B cell (primary cell): ENCODE data around the gene CPEB3. TPM values are rescaled to one million over a fixed set of nuclear protein-coding genes. Genes with fewer than 3 reads are reported as not detected.

Experiments used
- ATAC-seq: fragments of 200-7000 bp; cut with Tn5 transposase; one replicate; pipeline ENCODE4 v1.10.0; 2021; ENCODE audit warnings: low read depth, mild to moderate bottlenecking, moderate number of reproducible peaks, moderate library complexity
- CTCF ChIA-PET: fragments of 350-600 bp; sonication (Branson Sonifier 250); formaldehyde crosslinking; loops from one replicate; lab custom pipeline; 2021; ENCODE audit warnings: antibody characterized with exemption, inconsistent platforms; lab: Charles Lee
- POLR2A ChIA-PET: fragments of 350-600 bp; sonication (Branson Sonifier 250); formaldehyde crosslinking; loops from one replicate; lab custom pipeline; 2021; ENCODE audit warnings: antibody characterized with exemption; lab: Charles Lee
- DNase-seq: peaks from one replicate; pipeline ENCODE4 v3.0.0; 2013
- H2AFZ ChIP-seq: 2 replicates; pipeline ENCODE4 v1.6.1; 2012; ENCODE audit warnings: mild to moderate bottlenecking, low read depth, low read length; ENCODE audit not compliant: insufficient read depth, poor library complexity, severe bottlenecking
- H3K27ac ChIP-seq, 2 donors: 1 replicate in 1 of 2; 2 replicates in 1 of 2; pipeline ENCODE4 v1.5.1; 2012 to 2013; ENCODE audit warnings: low read length in 2 of 2, mild to moderate bottlenecking in 2 of 2, moderate library complexity in 1 of 2
- H3K27me3 ChIP-seq, 4 experiments: fragments of 200-600 bp in 1 of 4; sonication (generic) in 1 of 4; replicated peaks in 1 of 4; 1 replicate in 2 of 4; 2 replicates in 2 of 4; pipeline versions ENCODE4 v1.6.1 to v1.7.0; 2013 to 2016; ENCODE audit warnings: low read length in 3 of 4, mild to moderate bottlenecking in 2 of 4, mixed read lengths in 1 of 4, moderate library complexity in 1 of 4; ENCODE audit not compliant: insufficient read depth in 4 of 4, control insufficient read depth in 3 of 4; ENCODE audit errors: control extremely low read depth in 1 of 4
- H3K36me3 ChIP-seq, 2 experiments: replicated peaks in 1 of 2; 1 replicate in 1 of 2; 2 replicates in 1 of 2; pipeline versions ENCODE4 v1.6.1 to v1.7.1; 2013; ENCODE audit warnings: low read length in 1 of 2; ENCODE audit not compliant: insufficient read depth in 2 of 2, control insufficient read depth in 1 of 2; ENCODE audit errors: control extremely low read depth in 1 of 2, extremely low read depth in 1 of 2
- H3K4me1 ChIP-seq, 2 donors: fragments of 200-600 bp in 1 of 2; sonication (generic) in 1 of 2; 1 replicate in 1 of 2; 2 replicates in 1 of 2; pipeline versions ENCODE4 v1.5.1 to v1.6.1; 2013 to 2017; ENCODE audit warnings: low read length in 2 of 2; ENCODE audit not compliant: control insufficient read depth in 2 of 2, insufficient read depth in 2 of 2
- H3K4me2 ChIP-seq: replicated peaks from 2 replicates; pipeline ENCODE3; 2012; ENCODE audit warnings: mild to moderate bottlenecking, low read depth, low read length; ENCODE audit not compliant: poor library complexity, severe bottlenecking
- H3K4me3 ChIP-seq, 5 experiments: fragments of 200-600 bp in 1 of 5; sonication (generic) in 1 of 5; 1 replicate in 3 of 5; 2 replicates in 2 of 5; pipeline versions ENCODE4 v1.5.1 to v1.7.0; 2011 to 2016; ENCODE audit warnings: low read length in 4 of 5, mild to moderate bottlenecking in 4 of 5, low read depth in 2 of 5, control low read depth in 1 of 5, moderate library complexity in 1 of 5; ENCODE audit not compliant: insufficient read depth in 1 of 5; ENCODE audit errors: control extremely low read depth in 1 of 5, extremely low read depth in 1 of 5
- H3K79me2 ChIP-seq: fragments of 200-600 bp; sonication (generic); one replicate; pipeline ENCODE4 v1.6.0; 2016; ENCODE audit warnings: low read length; ENCODE audit not compliant: control insufficient read depth, insufficient read depth
- H3K9ac ChIP-seq: fragments of 200-600 bp; sonication (generic); 2 replicates; pipeline ENCODE4 v1.6.1; 2017; ENCODE audit warnings: mild to moderate bottlenecking, low read length, moderate library complexity
- H3K9me3 ChIP-seq, 3 donors: one replicate each; pipeline versions ENCODE4 v1.6.1 to v1.7.1; 2013; ENCODE audit warnings: low read length in 2 of 3; ENCODE audit not compliant: control insufficient read depth in 2 of 3, insufficient read depth in 1 of 3; ENCODE audit errors: control extremely low read depth in 1 of 3
- H4K20me1 ChIP-seq: 2 replicates; pipeline ENCODE4 v1.6.0; 2012; ENCODE audit warnings: mild to moderate bottlenecking, low read length; ENCODE audit not compliant: insufficient read depth, control insufficient read depth, poor library complexity, severe bottlenecking
- H3K27ac Mint-ChIP-seq: one replicate; pipeline ENCODE4 v1.8.0; 2021; ENCODE audit warnings: mixed read lengths
- H3K27me3 Mint-ChIP-seq: one replicate; pipeline ENCODE4 v1.8.0; 2021; ENCODE audit warnings: mixed read lengths
- H3K4me1 Mint-ChIP-seq: one replicate; pipeline ENCODE4 v1.8.0; 2021; ENCODE audit warnings: mixed read lengths
- H3K4me3 Mint-ChIP-seq: one replicate; pipeline ENCODE4 v1.8.0; 2021; ENCODE audit warnings: mixed read lengths
- H3K9me3 Mint-ChIP-seq: one replicate; pipeline ENCODE4 v1.8.0; 2022; ENCODE audit warnings: mixed read lengths; ENCODE audit not compliant: insufficient read depth
- EZH2 ChIP-seq: IDR thresholded peaks from 2 replicates; pipeline ENCODE4 v1.6.1; 2012; ENCODE audit warnings: borderline replicate concordance, low read depth, mild to moderate bottlenecking, moderate library complexity, low read length; ENCODE audit not compliant: insufficient read depth, poor library complexity, severe bottlenecking
- WGBS: methylation state at CpG from one replicate; pipeline ENCODE4 v1.1.5; 2013; ENCODE audit warnings: missing lambda C conversion rate; ENCODE audit not compliant: insufficient coverage; 5-methylcytosine and 5-hydroxymethylcytosine counted together
- intact Hi-C: fragments of 100-400 bp; cut with micrococcal nuclease; formaldehyde crosslinking; loops from one replicate; pipeline ENCODE4 v1.10.0; 2022
- polyA plus RNA-seq: library from polyadenylated mRNA; depleted of rRNA; stranded (reverse); fragments of >200 nt; gene quantifications from 2 replicates; pipeline ENCODE4 v1.2.3, GENCODE V29; 2012
- total RNA-seq, 2 donors: library from RNA; stranded (reverse); fragments of 120-200 nt in 1 of 2; gene quantifications; 1 replicate in 1 of 2; 2 replicates in 1 of 2; pipeline versions ENCODE4 v1.2.3 to v1.2.4, GENCODE V29; 2013 to 2022
- TF ChIP-seq, protein P1 (sequence below): fragments of 200-600 bp; IDR thresholded peaks from one replicate; pipeline ENCODE4 v1.8.0; 2022; ENCODE audit warnings: antibody characterized with exemption, mild to moderate bottlenecking

Gene CPEB3
- total and polyA plus RNA-seq, 2 donors (not counting 1 experiment from before 2014, with no cell fraction given) = 1.6 to 6.7 TPM

DNA sequence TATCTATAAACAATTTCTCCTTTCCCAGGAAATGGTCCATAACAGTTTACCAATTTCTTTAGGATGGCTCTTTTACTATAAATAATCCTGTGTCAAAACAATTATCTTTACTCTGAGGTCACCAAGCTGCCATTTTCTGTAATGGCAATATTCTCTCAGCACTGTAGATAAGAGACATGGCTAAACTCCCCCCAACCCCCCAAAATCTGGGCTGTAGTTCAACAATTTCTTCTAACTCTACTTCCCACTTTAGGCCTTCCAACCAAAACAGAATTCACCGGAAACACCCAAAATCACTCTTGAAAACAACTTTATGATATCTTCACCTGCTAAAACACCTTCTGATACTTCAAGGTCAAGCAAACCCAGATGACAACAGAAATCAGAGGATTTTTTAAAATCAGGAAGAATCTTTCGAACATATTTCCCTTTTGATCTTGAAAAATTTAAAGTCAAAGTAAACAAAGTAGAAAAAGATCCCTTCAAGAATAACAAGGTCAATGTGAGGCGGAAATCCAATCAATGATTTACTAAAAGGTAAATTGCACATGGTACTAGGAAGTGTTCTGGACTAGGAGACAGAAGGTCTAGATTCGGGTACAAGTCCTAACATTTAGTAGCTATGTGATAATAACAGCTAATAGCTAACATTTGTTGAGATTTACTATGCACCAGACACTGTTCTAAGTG lies 176.8 kb downstream of the CPEB3 start:
- Mint-ChIP-seq H3K27ac (no peak overlapping the region), H3K4me3 (no peak overlapping the region), H3K9me3 (no peaks in the 10 kb centered on the region), H3K27me3 (no peaks in the 10 kb centered on the region), H3K4me1 (peaks cover 2% of the 10 kb centered on the region)
- Histone ChIP-seq H3K4me2 (no peak overlapping the region), H4K20me1 (no peaks in the 10 kb centered on the region), H3K4me1 (no peaks in the 10 kb centered on the region), H3K4me3 (no peak overlapping the region), H2AFZ (no peak overlapping the region), H3K9ac (no peak overlapping the region), H3K36me3 (peaks cover 0 to 17% of the 10 kb centered on the region in 2 experiments), H3K27ac (no peak overlapping the region), H3K27me3 (no peaks in the 10 kb centered on the region), H3K79me2 (peaks cover 2% of the 10 kb centered on the region), H3K9me3 (peaks cover 0 to 4% (median 0%) of the 10 kb centered on the region in 3 donors)
- POLR2A ChIA-PET = no interaction called here
- no peak for TF ChIP-seq EZH2
- TF ChIP-seq, protein P1, sequence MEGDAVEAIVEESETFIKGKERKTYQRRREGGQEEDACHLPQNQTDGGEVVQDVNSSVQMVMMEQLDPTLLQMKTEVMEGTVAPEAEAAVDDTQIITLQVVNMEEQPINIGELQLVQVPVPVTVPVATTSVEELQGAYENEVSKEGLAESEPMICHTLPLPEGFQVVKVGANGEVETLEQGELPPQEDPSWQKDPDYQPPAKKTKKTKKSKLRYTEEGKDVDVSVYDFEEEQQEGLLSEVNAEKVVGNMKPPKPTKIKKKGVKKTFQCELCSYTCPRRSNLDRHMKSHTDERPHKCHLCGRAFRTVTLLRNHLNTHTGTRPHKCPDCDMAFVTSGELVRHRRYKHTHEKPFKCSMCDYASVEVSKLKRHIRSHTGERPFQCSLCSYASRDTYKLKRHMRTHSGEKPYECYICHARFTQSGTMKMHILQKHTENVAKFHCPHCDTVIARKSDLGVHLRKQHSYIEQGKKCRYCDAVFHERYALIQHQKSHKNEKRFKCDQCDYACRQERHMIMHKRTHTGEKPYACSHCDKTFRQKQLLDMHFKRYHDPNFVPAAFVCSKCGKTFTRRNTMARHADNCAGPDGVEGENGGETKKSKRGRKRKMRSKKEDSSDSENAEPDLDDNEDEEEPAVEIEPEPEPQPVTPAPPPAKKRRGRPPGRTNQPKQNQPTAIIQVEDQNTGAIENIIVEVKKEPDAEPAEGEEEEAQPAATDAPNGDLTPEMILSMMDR = no peak
- intact Hi-C loops = loop anchor here (10.0 kb wide), 1 partner anchor 71 kb away; no protein-coding TSS in a partner anchor
- CTCF ChIA-PET = no interaction called here
- no peak for DNase-seq
- ATAC-seq = no peak
- 100% methylated on average over 1 of the region's 4 CpGs for WGBS

- no peak overlapping the region for H3K4me2 ChIP-seq
- intact Hi-C loops = loop anchor here (10.0 kb wide), 1 partner anchor 72 kb away; no protein-coding TSS in a partner anchor
- Mint-ChIP-seq H3K4me1 (peaks cover 2% of the 10 kb centered on the region), H3K27me3 (no peaks in the 10 kb centered on the region), H3K4me3 (no peak overlapping the region), H3K27ac (no peak overlapping the region), H3K9me3 (no peaks in the 10 kb centered on the region)
- no peaks in the 10 kb centered on the region for H3K27me3 ChIP-seq
- no peak overlapping the region for H3K27ac ChIP-seq
- WGBS = 92% methylated on average over 1 of the region's 1 CpG
- DNase-seq (no peak), ATAC-seq (no peak)
- H2AFZ ChIP-seq = no peak overlapping the region
- H3K9me3 ChIP-seq = peaks cover 0 to 4% (median 0%) of the 10 kb centered on the region in 3 donors
- ChIA-PET CTCF (interaction anchor here (1.2 kb wide), 1 partner anchor 25 kb away, joined by 3 read pairs; no protein-coding TSS in a partner anchor), POLR2A (no interaction called here)
- H3K36me3 ChIP-seq = peaks cover 0 to 17% of the 10 kb centered on the region in 2 experiments
- no peaks in the 10 kb centered on the region for H3K4me1 ChIP-seq
- H3K79me2 ChIP-seq = peaks cover 2% of the 10 kb centered on the region
- no peak overlapping the region for H3K4me3 ChIP-seq
- no peak overlapping the region for H3K9ac ChIP-seq
- H4K20me1 ChIP-seq = no peaks in the 10 kb centered on the region
- TF ChIP-seq, protein P1 = no peak
- TF ChIP-seq EZH2 = no peak
Measured at GRCh38 chr10:92112462-92112861, 178.4 kb downstream of the CPEB3 start.
